GM12878 (cell line): ENCODE measurements around the gene TRAF2. TPM values are rescaled to one million over a fixed set of nuclear protein-coding genes. Genes with fewer than 3 reads are reported as not detected.

ENCODE experiments used
- ATAC-seq: fragments of 200-7000 bp; cut with Tn5 transposase; 3 replicates; pipeline ENCODE4 v1.9.1; 2020; ENCODE audit warnings: mild to moderate bottlenecking, moderate library complexity
- BruUV-seq: library from RNA; stranded (reverse); fragments of 400-500 nt; replicated peaks from 2 replicates; lab custom pipeline; 2021; lab: Mats Ljungman, UMichigan
- CTCF ChIA-PET: fragments of 300-600 bp; sonication (Branson Sonifier 250); formaldehyde crosslinking; extraction: SDS; loops from one replicate; lab custom pipeline; 2021; ENCODE audit warnings: inconsistent platforms; lab: Yijun Ruan, JAX
- POLR2A ChIA-PET: fragments of 350-600 bp; formaldehyde crosslinking; extraction: SDS; loops from one replicate; lab custom pipeline; 2021; ENCODE audit warnings: inconsistent platforms; lab: Charles Lee
- RAD21 ChIA-PET: fragments of 300-600 bp; sonication (Branson Sonifier 250); formaldehyde crosslinking; loops from one replicate; lab custom pipeline; 2023; ENCODE audit warnings: antibody characterized with exemption; ENCODE audit not compliant: unreplicated experiment; lab: Charles Lee
- SMC1A ChIA-PET: fragments of 300-600 bp; sonication (Branson Sonifier 250); formaldehyde crosslinking; loops from one replicate; lab custom pipeline; 2023; ENCODE audit not compliant: unreplicated experiment, uncharacterized antibody; lab: Charles Lee
- DNase-seq: peaks from one replicate; pipeline ENCODE4 v3.0.0-alpha.2; 2011; ENCODE audit warnings: low read depth, low spot score
- FAIRE-seq: peaks from 3 replicates; lab custom pipeline; 2011; peaks lifted over from hg19 to GRCh38; lab: Jason Lieb, UNC
- H2AFZ ChIP-seq: 2 replicates; pipeline ENCODE4 v1.6.0; 2011; ENCODE audit warnings: low read depth, low read length, control low read depth; ENCODE audit not compliant: control insufficient read depth
- H3K27ac ChIP-seq: 2 replicates; pipeline ENCODE4 v1.5.1; 2011; ENCODE audit warnings: control low read depth; ENCODE audit not compliant: control insufficient read depth, insufficient read depth
- H3K27me3 ChIP-seq, 2 experiments: replicated peaks in 1 of 2; 2 replicates each; pipeline versions ENCODE4 v1.6.0 to v1.6.1; 2011; ENCODE audit warnings: low read length in 1 of 2; ENCODE audit not compliant: control insufficient read depth in 2 of 2, insufficient read depth in 2 of 2
- H3K36me3 ChIP-seq, 2 experiments: 2 replicates each; pipeline ENCODE4 v1.5.1; 2011; ENCODE audit warnings: low read length in 1 of 2; ENCODE audit not compliant: control insufficient read depth in 2 of 2, insufficient read depth in 2 of 2
- H3K4me1 ChIP-seq: 2 replicates; pipeline ENCODE4 v1.6.1; 2011; ENCODE audit warnings: mild to moderate bottlenecking, low read length, moderate library complexity, mixed read lengths; ENCODE audit not compliant: control insufficient read depth, insufficient read depth
- H3K4me2 ChIP-seq: 2 replicates; pipeline ENCODE4 v1.6.0; 2011; ENCODE audit warnings: control low read depth; ENCODE audit not compliant: control insufficient read depth, insufficient read depth
- H3K4me3 ChIP-seq: fragments of 200-600 bp; sonication (generic); 2 replicates; pipeline ENCODE4 v1.5.1; 2016
- H3K79me2 ChIP-seq: 2 replicates; pipeline ENCODE4 v1.6.0; 2011; ENCODE audit warnings: low read length; ENCODE audit not compliant: control insufficient read depth, insufficient read depth
- H3K9ac ChIP-seq: 2 replicates; pipeline ENCODE4 v1.8.0; 2011; ENCODE audit warnings: low read length, control low read depth, mixed read lengths; ENCODE audit not compliant: control insufficient read depth, insufficient read depth
- H3K9me3 ChIP-seq: replicated peaks from 3 replicates; pipeline ENCODE4 v1.5.1; 2011; ENCODE audit warnings: mild to moderate bottlenecking, low read length; ENCODE audit not compliant: control insufficient read depth, insufficient read depth
- H4K20me1 ChIP-seq: 2 replicates; pipeline ENCODE4 v1.6.0; 2011; ENCODE audit not compliant: control insufficient read depth, insufficient read depth
- BCL11A ChIP-seq: IDR thresholded peaks from 2 replicates; pipeline ENCODE4 v1.6.1; 2011; ENCODE audit warnings: low read depth, low read length
- DPF2 ChIP-seq: fragments of 450-650 bp; IDR thresholded peaks from 2 replicates; pipeline ENCODE4 v1.6.1; 2017; ENCODE audit warnings: mild to moderate bottlenecking
- FOXM1 ChIP-seq: IDR thresholded peaks from 2 replicates; pipeline ENCODE4 v1.6.1; 2012; ENCODE audit warnings: low read depth, mild to moderate bottlenecking, inconsistent platforms, low read length, moderate library complexity
- GATAD2B ChIP-seq: fragments of 450-650 bp; conservative IDR thresholded peaks from 2 replicates; pipeline ENCODE4 v1.6.1; 2017; ENCODE audit warnings: low read depth, mild to moderate bottlenecking, moderate library complexity
- HCFC1 ChIP-seq: fragments of 150-350 bp; IDR thresholded peaks from 2 replicates; pipeline ENCODE4 v1.6.1; 2014; ENCODE audit warnings: low read length
- IKZF2 ChIP-seq, 2 experiments: fragments of 450-650 bp; IDR thresholded peaks; 2 replicates each; pipeline ENCODE4 v1.6.1; 2017; ENCODE audit warnings: mild to moderate bottlenecking in 2 of 2, moderate library complexity in 2 of 2
- MTA3 ChIP-seq: IDR thresholded peaks from 2 replicates; pipeline ENCODE4 v1.6.1; 2012; ENCODE audit warnings: low read length, inconsistent platforms, borderline replicate concordance
- NFXL1 ChIP-seq: fragments of 450-650 bp; IDR thresholded peaks from 2 replicates; pipeline ENCODE4 v1.6.1; 2017; ENCODE audit warnings: antibody characterized with exemption, mild to moderate bottlenecking, borderline replicate concordance
- NR2C1 ChIP-seq: fragments of 450-650 bp; IDR thresholded peaks from 2 replicates; pipeline ENCODE4 v1.6.1; 2017; ENCODE audit warnings: antibody characterized with exemption, mild to moderate bottlenecking, moderate library complexity
- NR2F1 ChIP-seq: fragments of 450-650 bp; conservative IDR thresholded peaks from 2 replicates; pipeline ENCODE4 v1.6.1; 2017; ENCODE audit warnings: mild to moderate bottlenecking
- POLR2A ChIP-seq: IDR thresholded peaks from 2 replicates; pipeline ENCODE4 v1.6.1; 2011; ENCODE audit warnings: low read depth, mild to moderate bottlenecking, low read length
- POLR2AphosphoS2 ChIP-seq: IDR thresholded peaks from 2 replicates; pipeline ENCODE4 v1.6.1; 2011; ENCODE audit warnings: low read depth, mild to moderate bottlenecking, low read length, improper control_type of control experiment, moderate library complexity
- SIN3A ChIP-seq: IDR thresholded peaks from 2 replicates; pipeline ENCODE4 v1.6.1; 2012; ENCODE audit warnings: low read depth, low read length, improper control_type of control experiment
- SREBF1 ChIP-seq: IDR thresholded peaks from 2 replicates; pipeline ENCODE4 v1.6.1; 2012; ENCODE audit warnings: mild to moderate bottlenecking, low read length
- TARDBP ChIP-seq: IDR thresholded peaks from 2 replicates; pipeline ENCODE4 v1.6.1; 2016; ENCODE audit warnings: borderline replicate concordance
- ZNF24 ChIP-seq: fragments of 450-650 bp; IDR thresholded peaks from 2 replicates; pipeline ENCODE4 v1.6.1; 2017; ENCODE audit warnings: antibody characterized with exemption, mild to moderate bottlenecking
- WGBS: methylation state at CpG from one replicate; pipeline ENCODE4 v1.1.6; 2016; ENCODE audit warnings: low lambda C conversion rate; ENCODE audit not compliant: insufficient replicate concordance, insufficient coverage; ENCODE audit errors: missing lambda C conversion rate; 5-methylcytosine and 5-hydroxymethylcytosine counted together
- in situ Hi-C: fragments of 300-500 bp; cut with MboI; formaldehyde crosslinking; loops from 9 replicates; pipeline ENCODE4 v1.14.3; 2018; ENCODE audit warnings: mixed read lengths
- intact Hi-C: fragments of 100-400 bp; cut with micrococcal nuclease; formaldehyde crosslinking; loops from one replicate; pipeline ENCODE4 v1.14.2; 2022; ENCODE audit not compliant: unreplicated experiment
- polyA plus RNA-seq, 11 experiments: library from polyadenylated mRNA; depleted of rRNA in 4 of 11; unstranded in 6 of 11; stranded (reverse) in 5 of 11; fragments of >200 nt; fragmentation: Nextera tagmentation in 4 of 11; fragmentation: Illumina TruSeq in 1 of 11; extraction: Ambion mirVana in 4 of 11; extraction: Trizol in 1 of 11; gene quantifications; 1 replicate in 1 of 11; 2 replicates in 10 of 11; pipeline versions ENCODE4 v1.2.1 to v1.2.3, GENCODE V29; 2011 to 2016; ENCODE audit warnings: inconsistent platforms in 2 of 11, missing spikeins in 2 of 11, low read depth in 1 of 11
- total RNA-seq, 4 experiments: library from RNA; depleted of rRNA in 3 of 4; stranded (reverse); fragments of >200 nt in 3 of 4; fragmentation: Illumina TruSeq in 1 of 4; extraction: Trizol in 1 of 4; gene quantifications; 2 replicates each; pipeline versions ENCODE4 v1.2.1 to v1.2.3, GENCODE V29; 2013 to 2021
- TF ChIP-seq, protein P1 (sequence below): IDR thresholded peaks from 2 replicates; pipeline ENCODE4 v1.6.1; 2012; ENCODE audit warnings: low read depth, low read length, improper control_type of control experiment
- TF ChIP-seq, protein P2 (sequence below): IDR thresholded peaks from 2 replicates; pipeline ENCODE4 v1.6.1; 2011; ENCODE audit warnings: mild to moderate bottlenecking, low read depth, low read length, moderate library complexity; ENCODE audit not compliant: insufficient replicate concordance
- TF ChIP-seq, protein P3 (sequence below): fragments of 450-650 bp; IDR thresholded peaks from 2 replicates; pipeline ENCODE4 v1.6.1; 2016; ENCODE audit warnings: mild to moderate bottlenecking
- TF ChIP-seq, protein P4 (sequence below): fragments of 450-650 bp; conservative IDR thresholded peaks from 2 replicates; pipeline ENCODE4 v1.6.1; 2017; ENCODE audit warnings: mild to moderate bottlenecking, moderate library complexity

TRAF2 gene
- total and polyA plus RNA-seq, 10 of the 15 experiments (the other 5 are each of a cell fraction or from before 2014, with no cell fraction given), result 0.34 to 39.5 (median 18.7) TPM

DNA sequence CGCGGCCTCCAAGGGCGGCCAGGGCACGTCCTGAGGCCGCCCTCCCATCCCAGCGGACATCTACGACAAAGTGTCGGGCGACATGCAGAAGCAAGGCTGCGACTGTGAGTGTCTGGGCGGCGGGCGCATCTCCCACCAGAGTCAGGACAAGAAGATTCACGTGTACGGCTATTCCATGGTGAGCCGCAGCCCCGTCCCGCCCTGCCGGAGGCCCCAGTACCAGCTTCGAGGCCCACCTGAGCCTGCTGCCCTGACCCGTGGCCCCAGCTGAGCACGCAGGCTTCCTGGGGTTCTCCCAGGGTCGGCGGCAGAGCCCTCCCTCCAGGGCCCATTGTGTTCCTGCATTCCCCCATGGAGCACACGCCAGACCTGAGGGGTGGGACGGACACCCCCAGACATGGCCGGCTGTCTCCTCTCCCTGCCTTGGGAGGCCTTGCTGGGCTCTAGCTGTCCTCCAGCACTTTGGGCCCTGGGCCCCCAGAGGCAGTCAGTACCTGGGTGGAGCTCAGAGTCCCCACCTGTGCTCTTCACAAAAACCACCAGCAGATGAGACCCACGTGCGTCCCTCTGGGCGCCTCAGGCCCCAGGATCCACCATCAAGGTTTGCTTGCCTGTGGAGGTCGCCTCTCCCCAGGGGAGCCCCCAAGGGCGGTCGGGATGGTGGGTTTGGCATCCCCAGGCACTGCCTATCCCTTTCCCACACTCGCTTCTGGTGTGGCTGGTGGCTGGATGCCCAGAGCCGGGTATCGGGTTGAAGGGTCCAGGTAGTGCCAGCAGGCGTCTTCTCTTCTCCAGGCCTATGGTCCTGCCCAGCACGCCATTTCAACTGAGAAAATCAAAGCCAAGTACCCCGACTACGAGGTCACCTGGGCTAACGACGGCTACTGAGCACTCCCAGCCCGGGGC, 36.1 kb upstream of the TRAF2 start:
- Histone ChIP-seq H2AFZ (no peak overlapping the region), H3K79me2 (peaks cover 10% of the 10 kb centered on the region; the same call in 1 of the 2 replicates), H3K27ac (peak overlapping the region; percentile 33; the same call in 1 of the 2 replicates), H3K4me2 (peak overlapping the region; percentile 96), H4K20me1 (no peaks in the 10 kb centered on the region; the same call in 1 of the 2 replicates), H3K4me3 (peak overlapping the region; percentile 80), H3K4me1 (peaks cover 7% of the 10 kb centered on the region), H3K9me3 (peaks cover 4% of the 10 kb centered on the region; the same call in 1 of the 3 replicates), H3K9ac (peak overlapping the region; percentile 58; the same call in 1 of the 2 replicates), H3K36me3 (peaks cover 4 to 8% of the 10 kb centered on the region in 2 experiments; a peak in 3 of 4 replicates), H3K27me3 (no peaks in the 10 kb centered on the region; a peak in 1 of 4 replicates)
- TSS peak; percentile 85 for BruUV-seq
- no peak for FAIRE-seq
- SMC1A ChIA-PET, result no interaction called here
- POLR2A ChIA-PET, result interaction anchor here (1.0 kb wide), 1 partner anchor 34 kb away, joined by 3 read pairs; no protein-coding TSS in a partner anchor
- WGBS, result 63% methylated on average over 43 of the region's 43 CpGs
- no peak for DNase-seq
- RAD21 ChIA-PET, result no interaction called here
- in situ Hi-C loops (no loop called here), intact Hi-C loops (loop anchor here (2.0 to 5.0 kb wide), 4 partner anchors 32 to 187 kb away; partner anchors contain the start of genes FBXW5 and TMEM141)
- ATAC-seq, result no peak
- CTCF ChIA-PET, result no interaction called here
- TF ChIP-seq, protein P1, sequence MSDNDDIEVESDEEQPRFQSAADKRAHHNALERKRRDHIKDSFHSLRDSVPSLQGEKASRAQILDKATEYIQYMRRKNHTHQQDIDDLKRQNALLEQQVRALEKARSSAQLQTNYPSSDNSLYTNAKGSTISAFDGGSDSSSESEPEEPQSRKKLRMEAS, result no peak
- TF ChIP-seq NFXL1 (no peak), ZNF24 (no peak), MTA3 (no peak), POLR2AphosphoS2 (0 out of 2 replicates have a peak, but pooled peaks have one; percentile 7), IKZF2 (IDR thresholded peaks at IDR 0.05) (no peak), SIN3A (no peak), HCFC1 (no peak), NR2C1 (no peak), SREBF1 (no peak), BCL11A (no peak), GATAD2B (0 out of 2 replicates have a peak, but pooled peaks have one; percentile 39), NR2F1 (no peak), TARDBP (no peak), POLR2A (peak; percentile 52), FOXM1 (no peak), DPF2 (no peak)
- TF ChIP-seq, protein P2, sequence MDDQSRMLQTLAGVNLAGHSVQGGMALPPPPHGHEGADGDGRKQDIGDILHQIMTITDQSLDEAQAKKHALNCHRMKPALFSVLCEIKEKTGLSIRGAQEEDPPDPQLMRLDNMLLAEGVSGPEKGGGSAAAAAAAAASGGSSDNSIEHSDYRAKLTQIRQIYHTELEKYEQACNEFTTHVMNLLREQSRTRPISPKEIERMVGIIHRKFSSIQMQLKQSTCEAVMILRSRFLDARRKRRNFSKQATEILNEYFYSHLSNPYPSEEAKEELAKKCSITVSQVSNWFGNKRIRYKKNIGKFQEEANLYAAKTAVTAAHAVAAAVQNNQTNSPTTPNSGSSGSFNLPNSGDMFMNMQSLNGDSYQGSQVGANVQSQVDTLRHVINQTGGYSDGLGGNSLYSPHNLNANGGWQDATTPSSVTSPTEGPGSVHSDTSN, result no peak
- TF ChIP-seq, protein P3, sequence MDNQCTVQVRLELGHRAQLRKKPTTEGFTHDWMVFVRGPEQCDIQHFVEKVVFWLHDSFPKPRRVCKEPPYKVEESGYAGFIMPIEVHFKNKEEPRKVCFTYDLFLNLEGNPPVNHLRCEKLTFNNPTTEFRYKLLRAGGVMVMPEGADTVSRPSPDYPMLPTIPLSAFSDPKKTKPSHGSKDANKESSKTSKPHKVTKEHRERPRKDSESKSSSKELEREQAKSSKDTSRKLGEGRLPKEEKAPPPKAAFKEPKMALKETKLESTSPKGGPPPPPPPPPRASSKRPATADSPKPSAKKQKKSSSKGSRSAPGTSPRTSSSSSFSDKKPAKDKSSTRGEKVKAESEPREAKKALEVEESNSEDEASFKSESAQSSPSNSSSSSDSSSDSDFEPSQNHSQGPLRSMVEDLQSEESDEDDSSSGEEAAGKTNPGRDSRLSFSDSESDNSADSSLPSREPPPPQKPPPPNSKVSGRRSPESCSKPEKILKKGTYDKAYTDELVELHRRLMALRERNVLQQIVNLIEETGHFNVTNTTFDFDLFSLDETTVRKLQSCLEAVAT, result no peak
- TF ChIP-seq, protein P4, sequence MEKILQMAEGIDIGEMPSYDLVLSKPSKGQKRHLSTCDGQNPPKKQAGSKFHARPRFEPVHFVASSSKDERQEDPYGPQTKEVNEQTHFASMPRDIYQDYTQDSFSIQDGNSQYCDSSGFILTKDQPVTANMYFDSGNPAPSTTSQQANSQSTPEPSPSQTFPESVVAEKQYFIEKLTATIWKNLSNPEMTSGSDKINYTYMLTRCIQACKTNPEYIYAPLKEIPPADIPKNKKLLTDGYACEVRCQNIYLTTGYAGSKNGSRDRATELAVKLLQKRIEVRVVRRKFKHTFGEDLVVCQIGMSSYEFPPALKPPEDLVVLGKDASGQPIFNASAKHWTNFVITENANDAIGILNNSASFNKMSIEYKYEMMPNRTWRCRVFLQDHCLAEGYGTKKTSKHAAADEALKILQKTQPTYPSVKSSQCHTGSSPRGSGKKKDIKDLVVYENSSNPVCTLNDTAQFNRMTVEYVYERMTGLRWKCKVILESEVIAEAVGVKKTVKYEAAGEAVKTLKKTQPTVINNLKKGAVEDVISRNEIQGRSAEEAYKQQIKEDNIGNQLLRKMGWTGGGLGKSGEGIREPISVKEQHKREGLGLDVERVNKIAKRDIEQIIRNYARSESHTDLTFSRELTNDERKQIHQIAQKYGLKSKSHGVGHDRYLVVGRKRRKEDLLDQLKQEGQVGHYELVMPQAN, result no peak
